HepG2 (cell line): Measurements from ENCODE around the gene EFCAB13. TPM values are rescaled to one million over a fixed set of nuclear protein-coding genes. Genes with fewer than 3 reads are reported as not detected.

ENCODE experiments used
- ARID4A ChIP-seq: sonication (generic); formaldehyde crosslinking; IDR thresholded peaks from 2 replicates; pipeline ENCODE4 v1.5.0; 2020; ENCODE audit warnings: mild to moderate bottlenecking, missing genetic modification reagents, borderline replicate concordance
- EEA1 ChIP-seq: sonication (generic); formaldehyde crosslinking; IDR thresholded peaks from 2 replicates; pipeline ENCODE4 v1.5.1; 2020; ENCODE audit warnings: mild to moderate bottlenecking, missing genetic modification reagents, borderline replicate concordance
- EHMT2 ChIP-seq: fragments of 200-600 bp; sonication (generic); IDR thresholded peaks from 2 replicates; pipeline ENCODE4 v1.7.0; 2017; ENCODE audit warnings: antibody characterized with exemption, low read depth, low read length, borderline replicate concordance
- FOXA1 ChIP-seq, 2 experiments: fragments of 450-650 bp in 1 of 2; sonication (generic) in 1 of 2; formaldehyde crosslinking in 1 of 2; IDR thresholded peaks; 2 replicates each; pipeline versions ENCODE4 v1.4.0 to v1.6.1; 2016 to 2020; ENCODE audit warnings: missing genetic modification reagents in 1 of 2
- FOXK2 ChIP-seq: fragments of 450-650 bp; IDR thresholded peaks from 2 replicates; pipeline ENCODE4 v1.6.1; 2016
- GABPB1 ChIP-seq: IDR thresholded peaks from 2 replicates; pipeline ENCODE4 v1.6.1; 2016; ENCODE audit warnings: mild to moderate bottlenecking, missing genetic modification reagents, moderate library complexity, missing compliant biosample characterization
- MXI1 ChIP-seq: IDR thresholded peaks from 3 replicates; pipeline ENCODE4 v1.6.1; 2012; ENCODE audit warnings: low read depth, low read length, inconsistent platforms, borderline replicate concordance
- NFATC3 ChIP-seq: sonication (generic); formaldehyde crosslinking; IDR thresholded peaks from 2 replicates; pipeline ENCODE4 v1.5.1; 2020; ENCODE audit warnings: mild to moderate bottlenecking, missing genetic modification reagents
- NR2F2 ChIP-seq: IDR thresholded peaks from 2 replicates; pipeline ENCODE4 v1.6.1; 2012; ENCODE audit warnings: low read depth, inconsistent platforms, borderline replicate concordance
- SNRNP70 ChIP-seq: fragments of 200-400 bp; formaldehyde crosslinking; IDR thresholded peaks from 2 replicates; pipeline ENCODE4 v1.6.1; 2017; ENCODE audit warnings: mild to moderate bottlenecking, low read depth, low read length, moderate library complexity
- SOX6 ChIP-seq, 2 experiments: fragments of 450-650 bp in 1 of 2; sonication (generic) in 1 of 2; formaldehyde crosslinking in 1 of 2; IDR thresholded peaks; 2 replicates each; pipeline versions ENCODE4 v1.4.0 to v1.6.1; 2017 to 2020; ENCODE audit warnings: antibody characterized with exemption in 1 of 2, mild to moderate bottlenecking in 1 of 2, missing genetic modification reagents in 1 of 2
- TBP ChIP-seq: sonication (generic); formaldehyde crosslinking; IDR thresholded peaks from 2 replicates; pipeline ENCODE4 v1.5.0; 2020; ENCODE audit warnings: missing genetic modification reagents
- ZNF253 ChIP-seq: sonication (generic); formaldehyde crosslinking; IDR thresholded peaks from 2 replicates; pipeline ENCODE4 v1.8.0; 2022; ENCODE audit warnings: mild to moderate bottlenecking, missing genetic modification reagents, borderline replicate concordance
- ZNF318 ChIP-seq: sonication (generic); formaldehyde crosslinking; IDR thresholded peaks from 2 replicates; pipeline ENCODE4 v1.4.0; 2020; ENCODE audit warnings: mild to moderate bottlenecking, missing genetic modification reagents
- ZNF335 ChIP-seq: sonication (generic); formaldehyde crosslinking; IDR thresholded peaks from 2 replicates; pipeline ENCODE4 v1.4.0; 2020; ENCODE audit warnings: missing genetic modification reagents
- ZNF598 ChIP-seq: sonication (generic); formaldehyde crosslinking; IDR thresholded peaks from 2 replicates; pipeline ENCODE4 v1.5.1; 2020; ENCODE audit warnings: mild to moderate bottlenecking, missing genetic modification reagents, borderline replicate concordance
- ZNF703 ChIP-seq: sonication (generic); formaldehyde crosslinking; IDR thresholded peaks from 2 replicates; pipeline ENCODE4 v1.5.1; 2020; ENCODE audit warnings: missing genetic modification reagents, mild to moderate bottlenecking, moderate library complexity, borderline replicate concordance
- polyA plus RNA-seq, 8 experiments: library from polyadenylated mRNA; depleted of rRNA in 3 of 8; stranded (reverse) in 7 of 8; unstranded in 1 of 8; fragments of >200 nt; fragmentation: Illumina TruSeq in 4 of 8; extraction: Trizol in 4 of 8; gene quantifications; 2 replicates each; pipeline versions ENCODE4 v1.2.1 to v1.2.3, GENCODE V29; 2011 to 2016; ENCODE audit warnings: low read depth in 4 of 8, missing spikeins in 1 of 8, mixed read lengths in 1 of 8; ENCODE audit not compliant: insufficient read depth in 1 of 8
- total RNA-seq, 5 experiments: library from RNA; depleted of rRNA; stranded (reverse); fragments of >200 nt; fragmentation: Illumina TruSeq; extraction: Trizol; gene quantifications; 2 replicates each; pipeline ENCODE4 v1.2.3, GENCODE V29; 2016; ENCODE audit warnings: low read depth in 1 of 5

The EFCAB13 gene
- total and polyA plus RNA-seq, 2 of the 13 experiments (the other 11 are each of a cell fraction or from before 2014, with no cell fraction given), result 0.22 to 0.71 TPM

DNA sequence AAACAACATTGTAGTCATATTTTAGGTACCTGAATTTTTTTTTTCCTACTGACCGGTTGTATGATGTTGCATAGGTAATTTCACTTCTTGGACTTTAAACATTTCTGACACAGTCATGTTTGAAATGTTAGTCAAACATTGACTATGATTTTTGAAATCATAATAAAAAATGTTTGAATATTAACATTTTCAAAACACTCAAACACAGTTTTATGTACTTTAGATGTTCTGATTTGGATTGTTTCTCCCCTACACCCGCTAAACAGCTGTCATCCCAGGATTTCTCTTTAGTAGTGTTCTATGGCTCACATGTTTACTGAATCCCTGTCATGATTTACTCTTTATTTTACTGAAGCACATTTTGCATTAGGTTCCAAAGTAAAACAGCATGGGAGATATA lies 104.2 kb downstream of the EFCAB13 start (continued):
- no peak for TF ChIP-seq ZNF318 (CRISPR knock-in tag)
- TF ChIP-seq EEA1 (CRISPR knock-in tag), result no peak
- TF ChIP-seq GABPB1 (CRISPR knock-in tag), result no peak
- TF ChIP-seq FOXA1 (IDR thresholded peaks at IDR 0.05), result no peak
- peak; percentile 32; the same call in 1 of the 2 replicates for TF ChIP-seq FOXA1 (CRISPR knock-in tag; IDR thresholded peaks at IDR 0.05)
- TF ChIP-seq SNRNP70, result no peak
- no peak for TF ChIP-seq ZNF703 (CRISPR knock-in tag)
- no peak for TF ChIP-seq NFATC3 (CRISPR knock-in tag)
- TF ChIP-seq SOX6 (IDR thresholded peaks at IDR 0.05), result no peak
- peak; percentile 25; the same call in 1 of the 2 replicates for TF ChIP-seq SOX6 (CRISPR knock-in tag; IDR thresholded peaks at IDR 0.05)
- TF ChIP-seq EHMT2, result no peak
- no peak for TF ChIP-seq TBP (CRISPR knock-in tag)
- TF ChIP-seq ZNF253 (CRISPR knock-in tag), result no peak
- no peak for TF ChIP-seq ZNF598 (CRISPR knock-in tag)
- no peak for TF ChIP-seq NR2F2
- TF ChIP-seq MXI1, result peak; percentile 50; the same call in 1 of the 3 replicates
- TF ChIP-seq ARID4A, result no peak
- no peak for TF ChIP-seq FOXK2
- TF ChIP-seq ZNF335 (CRISPR knock-in tag), result no peak
